ENCODE measurements around the gene FARP1.
A peak's percentile ranks its signal among the peaks of the same experiment; 100 is the strongest.

The FARP1 gene

DNA sequence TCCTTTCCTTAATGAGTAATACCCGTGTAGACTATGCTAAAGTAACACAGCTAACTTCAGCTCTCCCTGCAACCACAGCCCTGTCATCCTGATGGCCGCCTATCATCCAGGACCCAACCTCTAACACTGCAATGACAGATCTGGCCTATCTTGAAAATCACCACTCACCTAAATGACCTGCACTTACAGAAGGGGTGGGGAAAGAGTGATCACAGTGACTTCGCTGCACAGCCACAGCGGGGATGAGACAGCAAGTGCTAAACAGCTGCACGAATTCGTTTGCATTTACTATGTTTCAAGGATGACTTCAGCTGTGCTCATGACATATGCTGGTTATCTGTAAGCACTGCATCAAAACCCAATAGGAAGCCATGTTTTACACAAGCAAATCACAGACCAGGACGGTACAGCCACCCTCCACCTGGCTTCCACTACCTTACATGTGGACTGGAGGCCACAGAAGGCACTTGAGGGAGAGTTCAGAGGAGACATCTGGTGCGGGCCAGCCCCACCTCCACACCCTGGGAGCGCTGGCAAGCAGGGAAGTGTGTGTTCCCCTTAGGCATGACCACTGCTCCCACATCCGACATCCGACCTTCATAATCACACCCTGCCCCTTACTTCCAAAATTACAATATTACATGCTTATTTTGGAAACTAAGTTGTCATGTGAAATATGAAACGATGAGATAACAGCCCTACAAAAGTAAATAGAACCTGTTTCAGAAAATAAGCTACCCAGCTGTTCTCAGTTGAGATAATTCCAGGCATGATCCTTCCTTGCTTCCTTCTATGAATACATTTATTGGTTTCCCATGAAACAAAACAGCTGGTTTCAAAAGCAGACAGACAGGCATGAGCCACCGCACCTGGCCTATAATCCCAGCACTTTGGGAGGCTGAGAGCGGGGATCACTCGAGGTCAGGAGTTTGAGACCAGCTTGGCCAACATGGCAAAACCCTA is 338.3 kb downstream of the FARP1 start:
- DNase-seq (ENCODE audit: low read depth in 3 of 3) = peak in 1 of 3 experiments; percentile 44

DNA sequence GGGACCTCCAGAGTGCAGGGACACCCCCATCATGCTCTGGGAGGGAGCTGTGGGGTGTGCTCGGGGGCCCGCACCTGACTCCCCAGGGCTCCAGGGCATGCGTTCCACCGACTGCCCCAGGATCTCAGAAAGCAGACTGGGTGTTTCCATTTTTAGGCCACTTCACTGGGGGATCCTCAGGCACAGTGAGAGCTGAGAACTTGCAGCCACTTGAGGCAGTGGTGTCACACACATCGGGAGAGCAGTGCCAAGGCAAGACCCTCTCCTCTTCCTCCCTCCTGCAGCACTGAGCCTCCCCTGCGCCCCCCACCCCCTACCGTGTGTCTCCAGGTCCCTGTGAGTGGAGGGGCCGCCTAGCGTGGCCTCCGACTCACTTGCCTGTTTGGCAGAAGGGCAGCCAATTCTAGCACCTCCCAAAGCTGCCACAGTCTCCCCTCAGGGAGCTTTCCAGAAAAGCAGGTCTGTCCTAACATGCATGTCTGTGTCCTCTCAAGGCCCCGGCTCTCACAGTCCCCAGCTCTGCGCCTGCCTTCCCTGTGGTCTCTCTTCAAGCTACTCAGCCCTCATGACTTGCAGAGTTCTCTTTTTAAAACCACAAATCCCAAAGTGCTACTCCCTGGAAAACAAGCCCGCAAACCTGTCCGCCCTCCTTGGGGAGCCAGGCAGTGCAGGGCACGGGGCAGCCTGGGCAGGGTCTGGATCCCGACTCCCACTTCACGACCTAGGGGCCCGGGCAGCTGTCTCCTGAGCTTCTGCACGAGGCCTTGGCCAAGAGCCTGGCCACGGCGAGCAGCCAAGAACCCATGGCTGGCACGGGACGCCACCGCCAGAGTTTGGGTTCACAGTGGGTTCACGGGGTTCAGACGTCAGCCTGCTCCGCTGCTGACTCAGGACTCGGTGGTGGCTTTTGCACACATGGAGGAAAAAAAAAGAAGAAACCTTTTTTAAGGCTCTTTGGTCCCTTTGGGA is 339.9 kb downstream of the FARP1 start:
- no peak for DNase-seq (ENCODE audit: low read depth in 3 of 3)

DNA sequence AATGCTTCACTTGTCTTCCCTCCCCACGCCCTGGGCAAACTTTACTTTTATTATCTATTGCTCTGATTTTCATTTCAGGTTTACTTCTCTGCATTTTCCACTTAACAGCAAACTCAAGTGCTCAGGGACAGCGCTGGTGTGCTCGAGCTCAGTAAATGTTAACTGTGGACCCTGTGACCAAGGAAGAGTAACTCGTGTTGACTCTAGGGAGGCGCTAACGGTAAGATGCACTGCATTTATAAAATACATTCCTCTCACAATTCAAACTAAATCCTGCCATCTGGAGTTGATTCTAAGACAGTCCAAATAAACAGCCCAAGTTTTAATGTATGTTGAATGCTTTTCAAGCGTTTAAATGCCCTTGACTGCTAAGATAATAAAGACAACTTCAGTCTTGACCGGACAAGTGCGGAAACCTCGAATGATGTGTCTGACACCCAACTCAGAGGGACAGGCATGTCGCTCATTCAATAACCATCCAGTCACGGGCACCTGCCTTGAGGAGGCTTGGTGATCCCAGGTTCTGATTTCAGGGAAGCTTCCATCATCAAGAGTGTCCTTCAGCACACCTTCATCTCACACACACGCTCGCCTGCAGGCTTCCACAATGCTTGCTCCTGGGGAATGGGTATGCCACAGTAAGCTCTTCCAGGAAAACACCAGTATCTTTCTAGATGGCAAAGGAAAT is 340.9 kb downstream of the FARP1 start:
- no peak for DNase-seq (ENCODE audit: low read depth in 3 of 3)

DNA sequence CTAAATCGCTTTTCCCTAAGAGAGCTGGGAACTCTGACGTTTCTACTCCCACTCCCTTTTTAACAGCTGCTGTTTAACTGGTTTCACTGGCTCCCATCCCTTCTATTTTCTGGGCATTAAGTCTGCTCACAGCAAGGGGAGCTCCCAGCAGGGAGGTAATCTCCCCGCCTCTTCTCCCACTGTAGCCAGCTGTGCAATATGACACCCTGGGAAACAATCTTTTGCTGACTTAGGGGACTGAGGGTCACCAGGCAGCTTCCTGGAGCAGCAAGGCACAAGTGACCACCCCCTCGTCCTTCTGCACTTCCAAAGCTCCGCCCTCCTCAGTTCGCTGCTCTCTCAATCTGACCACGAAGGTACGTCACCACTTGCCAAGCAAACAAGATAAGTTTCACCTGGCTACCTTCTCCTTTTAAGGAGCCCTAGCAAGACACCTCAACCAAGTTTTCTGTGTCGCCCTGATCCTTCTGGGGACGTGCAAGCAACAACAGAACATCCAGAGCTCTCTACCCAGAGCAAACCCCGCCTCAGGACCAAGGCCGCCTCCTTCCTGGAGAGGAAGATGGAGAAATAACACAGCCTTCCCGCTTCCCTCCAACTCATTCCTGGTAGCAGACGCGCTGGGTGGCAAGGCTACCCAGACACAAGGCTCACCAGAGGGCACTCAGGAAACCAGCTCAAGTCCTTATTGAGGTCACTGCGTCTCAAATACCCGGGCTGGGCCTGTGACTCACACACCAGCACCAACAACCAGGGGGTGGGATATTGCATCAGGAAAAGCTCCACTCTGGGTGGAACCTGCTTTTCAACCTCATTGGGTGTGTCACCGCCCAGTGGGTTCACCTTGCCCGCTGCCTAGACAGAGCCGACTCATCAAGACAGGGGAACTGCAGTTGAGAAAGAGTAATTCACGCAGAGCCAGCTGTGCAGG is 341.7 kb downstream of the FARP1 start:
- DNase-seq (ENCODE audit: low read depth in 3 of 3) = peak in 2 of 3 experiments; percentile 34 to 62

DNA sequence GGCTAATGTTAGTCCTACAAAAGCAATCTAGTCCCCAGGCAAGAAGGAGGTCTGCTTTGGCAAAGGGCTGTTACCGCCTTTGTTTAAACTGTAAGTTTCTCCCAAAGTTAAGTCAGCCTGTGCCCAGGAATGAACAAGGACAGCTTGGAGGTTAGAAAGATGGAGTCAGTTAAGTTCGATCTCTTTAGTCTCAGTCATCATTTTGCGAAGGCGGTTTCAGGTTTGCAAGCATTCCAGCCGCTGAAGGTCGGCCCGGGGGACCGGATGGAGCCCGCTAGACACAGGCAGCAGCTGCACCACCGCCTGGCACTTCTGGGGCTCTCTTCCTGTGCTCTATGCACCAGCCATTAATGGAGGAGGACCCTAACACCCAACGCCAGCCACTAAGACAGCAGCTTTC is 342.7 kb downstream of the FARP1 start:
- DNase-seq (ENCODE audit: low read depth in 3 of 3) = no peak

DNA sequence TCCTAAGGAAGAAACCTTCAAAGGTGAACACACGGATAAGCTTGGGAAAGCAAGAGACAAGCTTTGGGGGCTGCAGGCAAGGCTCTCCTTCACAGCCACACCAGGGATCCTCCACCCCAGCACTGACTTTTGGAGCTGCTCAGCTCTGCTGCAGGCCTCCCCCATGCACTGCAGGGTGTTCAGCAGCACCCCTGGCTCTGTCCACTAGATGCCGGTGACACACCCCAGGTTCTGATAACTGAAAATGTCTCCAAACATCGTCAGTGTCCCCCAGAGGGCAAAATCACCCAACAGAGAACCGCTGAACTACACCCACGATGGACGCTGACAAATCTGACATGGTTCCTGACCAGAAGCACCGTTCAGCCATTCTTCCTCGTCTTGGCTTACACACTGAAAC is 343.5 kb downstream of the FARP1 start:
- DNase-seq (ENCODE audit: low read depth in 3 of 3) = no peak

DNA sequence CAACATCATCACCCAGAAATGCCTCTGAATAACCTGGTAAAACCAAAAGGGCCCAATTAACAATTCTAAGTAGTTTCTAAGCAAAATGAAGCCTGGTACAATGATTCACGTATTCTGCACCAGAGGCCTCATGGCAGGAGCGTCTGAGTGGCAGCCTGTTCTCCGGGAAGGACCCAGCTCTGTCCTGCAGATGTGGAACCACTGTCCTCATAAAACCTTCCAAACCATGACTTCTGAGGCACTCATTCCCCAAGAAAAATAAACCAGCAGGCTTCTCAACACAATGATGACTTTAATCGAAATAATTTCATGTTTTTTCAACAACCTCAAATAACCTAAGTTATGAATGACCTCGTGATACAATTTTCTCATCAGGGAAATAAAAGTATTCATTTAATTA is 344.1 kb downstream of the FARP1 start:
- DNase-seq (ENCODE audit: low read depth in 3 of 3) = no peak

DNA sequence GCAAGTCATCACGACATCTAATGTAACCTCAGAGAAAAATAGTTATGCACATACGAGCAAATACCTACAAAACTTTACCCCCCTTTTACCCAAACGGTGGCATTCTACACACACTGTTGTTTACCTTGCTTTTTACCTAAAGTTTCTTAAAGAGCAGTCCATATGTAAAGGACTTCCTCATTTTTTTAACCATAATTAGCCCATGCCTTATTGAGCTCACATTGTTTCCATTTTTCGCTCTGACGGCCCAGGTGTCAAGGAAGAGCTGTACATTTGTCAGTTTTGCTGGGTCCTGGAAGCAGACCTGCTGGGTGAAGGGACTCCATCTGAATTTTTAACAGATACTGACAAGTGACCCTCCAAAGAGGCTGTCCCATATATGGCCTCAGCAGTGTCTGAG is 344.6 kb downstream of the FARP1 start:
- DNase-seq (ENCODE audit: low read depth in 3 of 3) = no peak

DNA sequence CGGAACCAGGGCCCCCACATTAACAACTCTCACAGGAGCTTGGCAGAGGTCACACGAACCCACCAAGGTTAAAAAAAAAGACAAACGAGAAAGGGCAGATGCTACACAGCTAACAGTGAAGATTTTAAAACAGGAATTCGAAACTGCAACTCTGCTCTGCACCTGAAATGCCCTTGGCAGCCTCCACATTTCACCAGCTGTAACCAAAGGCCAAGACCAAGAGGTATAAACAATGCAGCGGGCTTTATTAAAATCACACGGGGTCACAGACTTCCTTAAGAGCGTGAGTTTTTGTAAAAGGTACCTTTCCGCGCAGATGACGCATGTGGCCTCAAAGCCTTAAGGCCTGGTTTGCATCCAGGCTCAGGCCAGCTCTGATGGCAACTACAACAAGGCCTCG is 345.8 kb downstream of the FARP1 start:
- DNase-seq (ENCODE audit: low read depth in 3 of 3) = no peak

DNA sequence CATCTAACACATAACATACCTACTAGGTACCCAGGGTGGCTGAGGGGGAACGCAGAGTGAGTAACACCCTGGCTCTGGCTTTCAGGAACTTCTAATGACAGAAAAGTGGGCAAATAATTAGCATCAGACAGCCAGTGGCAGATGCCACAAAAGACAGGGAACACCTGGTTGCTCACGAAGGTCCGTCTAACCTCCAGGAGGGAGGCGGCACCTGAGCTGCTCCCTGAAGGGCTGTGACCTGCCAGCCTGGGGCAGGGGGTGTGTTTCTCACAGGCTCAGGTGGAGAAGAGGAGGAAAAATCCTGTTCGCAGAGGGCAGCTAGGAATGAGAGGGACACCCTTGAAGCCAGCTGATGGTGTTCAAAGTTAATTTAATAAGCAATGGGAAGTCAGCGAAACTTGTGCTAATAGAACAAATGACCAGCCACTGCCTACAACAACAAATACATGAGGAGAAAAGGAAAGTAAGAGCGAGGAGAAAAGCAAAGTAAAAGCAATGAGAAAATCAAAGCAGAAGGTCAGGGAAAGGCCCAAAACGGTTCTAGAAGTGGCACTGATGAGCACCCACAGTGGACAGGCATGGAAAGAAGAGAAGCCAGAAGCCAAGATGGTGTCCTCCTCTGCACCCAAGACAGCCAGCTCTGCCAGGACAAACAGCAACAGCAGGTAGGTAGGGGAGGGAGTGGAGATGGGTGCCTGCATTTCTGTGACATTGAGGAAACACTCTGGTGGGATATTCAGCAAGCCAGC is 346.7 kb downstream of the FARP1 start:
- DNase-seq (ENCODE audit: low read depth in 3 of 3) = no peak

DNA sequence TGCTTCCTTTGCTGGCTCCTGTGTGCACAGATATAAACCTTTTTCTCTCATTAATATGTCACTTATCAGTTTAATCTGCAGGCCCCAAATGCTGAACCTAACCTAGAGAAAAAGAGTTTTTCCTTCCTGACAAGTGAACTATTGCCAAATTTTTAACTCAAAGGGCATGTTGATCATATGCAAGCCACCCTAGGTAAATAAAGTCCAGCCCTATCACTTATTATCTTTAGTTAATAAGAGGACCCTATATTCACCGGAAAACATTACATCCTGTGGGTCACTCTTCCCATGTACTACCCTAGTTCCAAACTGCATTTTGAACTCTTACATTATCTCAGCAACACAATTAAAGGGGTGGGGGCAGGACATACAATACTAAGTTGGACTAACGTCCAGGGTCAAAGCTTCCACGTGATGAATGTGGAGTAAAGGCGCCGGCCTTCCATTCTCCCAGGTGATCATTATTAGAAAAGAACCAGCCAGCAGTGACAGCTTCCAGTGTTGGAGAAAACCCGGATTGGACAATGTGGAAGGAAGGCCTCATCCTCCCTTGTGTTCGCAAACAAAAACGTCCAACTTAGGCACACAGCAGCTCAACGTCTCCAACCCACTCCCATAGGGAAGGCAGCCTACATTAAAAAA is 347.4 kb downstream of the FARP1 start:
- DNase-seq (ENCODE audit: low read depth in 3 of 3) = no peak

DNA sequence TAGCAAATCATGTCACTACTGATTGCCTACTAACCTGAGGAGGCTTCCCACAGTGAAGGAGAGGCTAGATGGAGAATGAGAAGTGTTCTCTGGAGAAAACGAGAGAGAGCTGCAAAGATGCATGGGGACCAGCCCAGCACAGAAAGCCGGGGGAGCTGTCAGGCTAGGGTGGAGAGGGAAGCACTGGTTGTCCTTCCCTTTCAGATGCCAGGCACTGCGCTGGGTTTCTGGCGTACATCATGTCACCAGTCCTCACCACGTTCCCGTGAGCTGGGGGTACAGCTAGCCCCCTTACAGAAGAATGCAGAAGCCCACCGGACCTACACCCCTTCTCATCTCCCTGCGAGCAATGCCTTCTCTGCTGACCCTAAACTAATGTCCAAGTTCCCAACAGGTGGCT is 348.0 kb downstream of the FARP1 start:
- DNase-seq (ENCODE audit: low read depth in 3 of 3) = no peak

DNA sequence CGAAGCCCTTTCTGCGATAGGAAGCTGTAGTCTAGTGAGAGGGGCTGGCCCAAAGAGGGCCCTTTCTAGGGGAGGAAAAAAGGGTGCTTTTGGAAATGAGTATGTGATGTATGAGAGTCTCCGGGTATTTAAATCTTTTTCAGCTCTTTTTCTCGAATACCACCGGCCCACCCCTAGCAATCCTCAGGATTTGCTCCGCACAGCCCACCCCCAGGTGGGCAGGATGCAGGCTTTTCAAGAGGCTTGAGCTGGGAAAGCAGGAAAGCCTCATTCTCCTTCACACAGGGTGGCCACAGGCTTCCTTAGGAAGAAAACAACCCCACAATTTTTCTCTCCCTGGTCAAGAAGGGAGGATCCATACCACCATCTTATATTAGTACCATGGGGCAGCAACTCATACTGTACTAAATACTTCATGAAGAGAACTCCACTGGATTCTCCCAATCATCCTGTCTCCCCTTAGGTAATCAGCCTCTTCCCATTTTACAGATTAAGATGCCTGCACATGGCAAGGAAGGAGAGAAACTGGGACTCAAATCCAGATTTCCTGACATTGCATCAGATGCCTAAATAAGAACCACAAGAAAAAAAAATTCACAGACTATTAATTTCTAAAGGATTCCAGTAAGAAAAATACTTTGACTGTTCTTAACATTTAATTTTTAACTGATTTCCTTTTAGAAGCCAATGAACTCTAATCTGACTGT is 349.6 kb downstream of the FARP1 start:
- DNase-seq (ENCODE audit: low read depth in 3 of 3) = no peak

DNA sequence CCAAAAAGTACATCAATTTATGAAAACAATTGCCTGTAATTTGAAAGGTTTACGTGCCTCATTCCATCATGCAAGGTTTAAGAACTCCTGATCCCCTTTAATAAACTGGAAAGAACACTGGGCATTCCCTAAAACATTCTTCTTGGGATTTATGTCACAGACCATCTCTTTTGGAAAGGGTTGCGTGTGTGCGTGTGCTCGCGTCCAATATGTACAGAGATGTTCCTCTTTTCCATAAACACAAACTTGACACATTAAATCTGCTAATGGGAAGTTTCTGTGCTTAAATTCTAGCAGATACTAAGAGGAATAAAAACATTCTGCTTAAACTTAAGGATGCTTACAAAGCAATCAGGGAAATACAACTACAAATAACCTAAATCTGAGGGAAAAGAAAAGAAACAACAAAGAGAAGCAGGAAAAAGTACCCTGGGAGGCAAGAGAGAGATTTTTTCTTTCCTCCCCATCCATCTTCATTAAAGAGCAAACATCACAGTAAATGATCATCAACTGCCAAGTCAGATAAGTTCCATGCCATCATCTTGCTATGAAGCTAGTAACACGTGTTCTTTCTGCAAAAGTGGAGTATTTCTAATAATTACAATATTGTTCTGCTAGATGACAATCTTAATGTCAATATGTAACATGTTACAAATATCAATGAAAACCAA is 350.3 kb downstream of the FARP1 start:
- no peak for DNase-seq (ENCODE audit: low read depth in 3 of 3)

DNA sequence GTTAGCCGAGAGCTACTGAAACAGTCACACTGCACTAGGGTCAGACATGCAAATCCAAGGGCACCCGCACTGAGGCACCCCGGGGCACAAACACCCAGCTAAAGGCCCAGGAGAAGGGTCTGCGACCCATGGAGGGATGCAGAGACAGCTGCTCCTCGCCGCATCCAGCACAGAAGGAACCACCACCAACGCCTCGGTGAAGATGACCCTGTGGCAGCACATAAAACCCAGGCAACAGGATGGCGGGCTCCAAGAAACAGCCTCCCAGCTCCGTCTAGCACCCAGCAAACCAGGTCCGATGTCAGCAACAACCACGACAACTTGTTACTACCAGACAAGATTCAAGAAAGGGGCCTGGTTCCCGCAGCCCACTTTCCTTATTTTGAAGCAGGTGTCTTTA is 351.9 kb downstream of the FARP1 start:
- no peak for DNase-seq (ENCODE audit: low read depth in 3 of 3)

DNA sequence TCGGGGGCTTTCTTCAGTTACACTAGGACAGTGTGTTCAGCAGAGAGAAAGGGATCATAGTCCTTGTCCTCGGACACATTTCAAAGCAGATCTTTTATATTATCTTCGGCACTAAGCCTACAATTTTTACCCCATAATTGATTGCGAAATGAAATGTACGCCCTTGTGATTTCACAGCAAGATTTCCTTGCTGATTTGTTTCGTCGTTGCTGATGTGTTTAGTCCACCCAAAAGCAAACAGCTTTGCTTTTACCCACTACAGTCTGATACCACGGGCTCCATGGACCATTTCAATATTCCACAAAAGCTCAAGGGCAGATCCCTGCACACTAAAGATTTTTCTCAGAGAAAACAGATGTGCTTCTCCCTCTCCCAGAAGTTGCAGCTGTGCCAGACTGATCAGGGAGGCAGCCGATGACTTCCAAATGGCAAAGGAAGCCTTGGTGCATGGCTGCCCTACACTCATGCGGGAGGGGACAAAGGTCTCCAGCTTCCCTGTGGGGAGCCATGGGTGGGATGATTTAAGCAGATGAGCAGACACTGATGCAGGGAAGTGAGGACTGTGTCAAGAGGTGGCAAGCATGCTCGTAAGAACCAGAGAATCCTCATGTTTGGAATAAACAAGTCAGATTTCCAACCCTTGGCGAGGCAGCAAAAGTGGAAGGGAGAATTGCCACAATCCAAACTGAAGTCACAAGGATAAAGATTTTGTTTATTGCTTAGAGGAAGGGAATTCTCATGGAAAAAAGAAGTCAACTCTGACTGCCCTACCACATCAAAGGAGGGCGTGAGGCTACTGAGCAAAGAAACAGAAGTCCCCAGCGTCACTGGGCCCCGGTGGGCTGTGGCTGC is 353.0 kb downstream of the FARP1 start:
- DNase-seq (ENCODE audit: low read depth in 3 of 3) = no peak

DNA sequence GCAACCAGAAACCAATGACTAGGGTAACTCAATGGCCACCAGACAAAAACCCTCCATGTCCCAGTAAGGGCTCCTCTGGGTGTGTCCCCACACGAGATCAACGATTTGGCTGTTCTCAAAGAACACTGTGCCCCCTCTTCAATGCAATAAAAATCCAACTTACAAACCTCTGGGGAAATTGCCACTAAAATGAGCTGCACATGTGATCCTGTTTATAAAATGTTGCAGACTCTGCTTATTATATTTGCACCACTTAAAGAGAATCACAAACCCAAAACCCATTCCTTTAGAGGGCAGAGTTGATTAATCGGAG is 353.5 kb downstream of the FARP1 start:
- DNase-seq (ENCODE audit: low read depth in 3 of 3) = no peak

DNA sequence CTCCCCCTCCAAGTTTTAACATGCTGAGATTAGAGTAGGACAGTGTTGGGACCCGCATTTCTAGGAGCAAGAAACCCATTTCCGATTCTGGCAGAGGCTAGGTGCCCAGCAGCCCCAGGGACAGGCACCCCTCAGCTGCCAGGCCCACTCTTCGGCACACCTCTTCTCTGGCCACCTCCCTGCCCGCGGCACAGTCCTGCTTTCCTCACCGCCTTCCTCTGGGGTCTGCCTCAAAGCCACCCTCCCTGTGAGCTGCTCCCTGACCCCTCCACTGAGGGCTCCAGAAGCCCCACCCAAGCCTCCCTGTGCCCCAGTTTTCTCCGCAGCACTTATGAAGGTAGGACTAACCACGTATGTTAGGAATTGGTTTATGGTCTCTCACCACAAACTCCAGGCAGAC is 354.1 kb downstream of the FARP1 start:
- no peak for DNase-seq (ENCODE audit: low read depth in 3 of 3)

Data from stimulated activated CD4-positive, alpha-beta T cell treated with anti-CD3 and anti-CD28 coated beads, TNF-alpha, amount 100 ng/mL, for 24 hours (primary cell).